ENCODE measurements around the gene PBX3.

- no peak for TF ChIP-seq POLR2A (IDR thresholded peaks at IDR 0.05)
- no peak for TF ChIP-seq CTCF (IDR thresholded peaks at IDR 0.05)
- TF ChIP-seq EP300 (IDR thresholded peaks at IDR 0.05): no peak
Measured at GRCh38 chr9:125987420-125987819, 240.2 kb downstream of the PBX3 start.
